GM10266 (cell line): ENCODE results near the gene DSC2.
"Not testable (repeated sequence)": the region's sequence is repeated elsewhere in the genome, so short reads cannot be mapped to it uniquely, and the experiment has no call there.

ENCODE experiments used
- DNase-seq: peaks from one replicate; pipeline ENCODE4 v3.0.0; 2012; ENCODE audit errors: extremely low spot score
- CTCF ChIP-seq: IDR thresholded peaks from 2 replicates; pipeline ENCODE4 v1.5.1; 2012; ENCODE audit warnings: mild to moderate bottlenecking, low read depth; ENCODE audit not compliant: control insufficient read depth, insufficient read depth; ENCODE audit errors: missing control alignments

The DSC2 gene

GRCh38 chr18:31039426-31039825 is 62.8 kb downstream of the DSC2 start:
- peak; percentile 22 for DNase-seq
- no peak for TF ChIP-seq CTCF

GRCh38 chr18:31037686-31038085 is 64.5 kb downstream of the DSC2 start:
- DNase-seq, result not testable (repeated sequence)

GRCh38 chr18:31034541-31034940 is 67.7 kb downstream of the DSC2 start:
- no peak for DNase-seq
- TF ChIP-seq CTCF, result no peak

- DNase-seq, result no peak
- TF ChIP-seq CTCF, result no peak
Measured at GRCh38 chr18:31030574-31031278, 71.5 kb downstream of the DSC2 start.

- DNase-seq, result no peak
- no peak for TF ChIP-seq CTCF
Measured at GRCh38 chr18:31015715-31016434, 86.3 kb downstream of the DSC2 start.

- DNase-seq, result not testable (repeated sequence)
Measured at GRCh38 chr18:31011455-31011854, 90.8 kb downstream of the DSC2 start.

GRCh38 chr18:31010601-31011000 is 91.6 kb downstream of the DSC2 start:
- no peak for DNase-seq
- TF ChIP-seq CTCF, result no peak
